SK-N-SH treated with all-trans-retinoic acid at 6 μM for 48 hours (cell line): ENCODE measurements around the gene CAP1.

Experiments used
- ATAC-seq: fragments of 200-7000 bp; cut with Tn5 transposase; 3 replicates; pipeline ENCODE4 v1.9.1; 2020; ENCODE audit warnings: mild to moderate bottlenecking, moderate library complexity
- ARNTL ChIP-seq: fragments of 450-650 bp; formaldehyde crosslinking; IDR thresholded peaks from 2 replicates; pipeline ENCODE4 v1.5.0; 2020; ENCODE audit warnings: low read depth, mild to moderate bottlenecking, moderate library complexity, borderline replicate concordance
- BACH2 ChIP-seq: fragments of 250-450 bp; sonication (Bioruptor Pico); IDR thresholded peaks from 2 replicates; pipeline ENCODE4 v1.9.0; 2021; ENCODE audit warnings: mild to moderate bottlenecking, borderline replicate concordance
- CREB5 ChIP-seq: fragments of 250-450 bp; sonication (Bioruptor Pico); IDR thresholded peaks from 2 replicates; pipeline ENCODE4 v1.5.1; 2020; ENCODE audit warnings: low read depth, mild to moderate bottlenecking, moderate library complexity
- CSDC2 ChIP-seq: fragments of 250-450 bp; sonication (Bioruptor Pico); IDR thresholded peaks from 2 replicates; pipeline ENCODE4 v1.5.0; 2020; ENCODE audit warnings: mild to moderate bottlenecking, moderate library complexity
- CSRNP3 ChIP-seq: fragments of 250-450 bp; sonication (Bioruptor Pico); IDR thresholded peaks from 2 replicates; pipeline ENCODE4 v1.5.1; 2021; ENCODE audit warnings: mild to moderate bottlenecking, moderate library complexity
- GLIS3 ChIP-seq: fragments of 250-450 bp; sonication (Bioruptor Pico); IDR thresholded peaks from 2 replicates; pipeline ENCODE4 v1.5.0; 2020; ENCODE audit warnings: mild to moderate bottlenecking, moderate library complexity
- ISL1 ChIP-seq: fragments of 250-450 bp; sonication (Bioruptor Pico); IDR thresholded peaks from 2 replicates; pipeline ENCODE4 v2.1.2; 2022; ENCODE audit warnings: mild to moderate bottlenecking, moderate library complexity
- OSR1 ChIP-seq: fragments of 250-450 bp; sonication (Bioruptor Pico); IDR thresholded peaks from 2 replicates; pipeline ENCODE4 v1.8.0; 2022; ENCODE audit warnings: moderate library complexity, mild to moderate bottlenecking, inconsistent platforms
- PATZ1 ChIP-seq: fragments of 250-450 bp; sonication (Bioruptor Pico); IDR thresholded peaks from 2 replicates; pipeline ENCODE4 v1.8.0; 2020; ENCODE audit warnings: mild to moderate bottlenecking, moderate library complexity, borderline replicate concordance
- POU6F1 ChIP-seq: fragments of 250-450 bp; sonication (Bioruptor Pico); IDR thresholded peaks from 2 replicates; pipeline ENCODE4 v1.8.0; 2021; ENCODE audit warnings: low read depth, mild to moderate bottlenecking, moderate library complexity, borderline replicate concordance
- PPARA ChIP-seq: fragments of 250-450 bp; sonication (Bioruptor Pico); IDR thresholded peaks from 2 replicates; pipeline ENCODE4 v1.5.0; 2020; ENCODE audit warnings: mild to moderate bottlenecking, borderline replicate concordance
- RARB ChIP-seq: fragments of 250-450 bp; sonication (Bioruptor Pico); IDR thresholded peaks from 2 replicates; pipeline ENCODE4 v1.8.0; 2021; ENCODE audit warnings: mild to moderate bottlenecking, moderate library complexity
- SNAI2 ChIP-seq: fragments of 250-450 bp; sonication (Bioruptor Pico); IDR thresholded peaks from 2 replicates; pipeline ENCODE4 v1.5.0; 2020; ENCODE audit warnings: mild to moderate bottlenecking, moderate library complexity
- TCF4 ChIP-seq: fragments of 250-450 bp; sonication (Bioruptor Pico); IDR thresholded peaks from 2 replicates; pipeline ENCODE4 v1.8.0; 2021; ENCODE audit warnings: mild to moderate bottlenecking, moderate library complexity, borderline replicate concordance
- TOX ChIP-seq: fragments of 250-450 bp; sonication (Bioruptor Pico); IDR thresholded peaks from 2 replicates; pipeline ENCODE4 v1.8.0; 2021; ENCODE audit warnings: mild to moderate bottlenecking, moderate library complexity, borderline replicate concordance
- ZC3H10 ChIP-seq: fragments of 250-450 bp; sonication (Bioruptor Pico); IDR thresholded peaks from 2 replicates; pipeline ENCODE4 v1.5.1; 2021; ENCODE audit warnings: mild to moderate bottlenecking, moderate library complexity
- ZFP3 ChIP-seq: fragments of 250-450 bp; sonication (Bioruptor Pico); IDR thresholded peaks from 2 replicates; pipeline ENCODE4 v1.5.0; 2020; ENCODE audit warnings: mild to moderate bottlenecking, moderate library complexity
- ZFP30 ChIP-seq: fragments of 450-650 bp; formaldehyde crosslinking; IDR thresholded peaks from 2 replicates; pipeline ENCODE4 v1.5.0; 2022; ENCODE audit warnings: mild to moderate bottlenecking, moderate library complexity
- ZNF565 ChIP-seq: fragments of 450-650 bp; formaldehyde crosslinking; conservative IDR thresholded peaks from 2 replicates; pipeline ENCODE4 v1.5.0; 2020; ENCODE audit warnings: low read depth, mild to moderate bottlenecking, moderate library complexity
- ZNF70 ChIP-seq: fragments of 450-650 bp; formaldehyde crosslinking; IDR thresholded peaks from 2 replicates; pipeline ENCODE4 v1.5.0; 2020; ENCODE audit warnings: mild to moderate bottlenecking, moderate library complexity
- ZNF8 ChIP-seq: fragments of 450-650 bp; formaldehyde crosslinking; IDR thresholded peaks from 2 replicates; pipeline ENCODE4 v1.5.0; 2020; ENCODE audit warnings: mild to moderate bottlenecking, moderate library complexity

The CAP1 gene

GRCh38 chr1:40096646-40096976, 56.1 kb downstream of the CAP1 start:
- ATAC-seq = peak; percentile 59
- TF ChIP-seq CSRNP3 (CRISPR knock-in tag) (no peak), ZFP30 (CRISPR knock-in tag) (no peak), ZNF70 (CRISPR knock-in tag) (no peak), SNAI2 (CRISPR knock-in tag) (no peak), ARNTL (CRISPR knock-in tag) (no peak), RARB (CRISPR knock-in tag) (no peak), OSR1 (CRISPR knock-in tag) (no peak), CREB5 (CRISPR knock-in tag) (no peak), ZNF565 (CRISPR knock-in tag) (no peak), GLIS3 (CRISPR knock-in tag) (no peak), PATZ1 (no peak), CSDC2 (CRISPR knock-in tag) (no peak), TCF4 (CRISPR knock-in tag) (no peak)

GRCh38 chr1:40096977-40097782, 56.7 kb downstream of the CAP1 start, which contains the start of gene PPT1:
Gene PPT1 (minus strand): TSS chr1:40097252. CDS start chr1:40097238, 14 bp downstream.
- peak; percentile 98 for ATAC-seq
- TF ChIP-seq TOX (CRISPR knock-in tag) (no peak), ZC3H10 (CRISPR knock-in tag) (no peak), ZFP30 (CRISPR knock-in tag) (no peak), PATZ1 (0 out of 2 replicates have a peak, but pooled peaks have one; percentile 21), PPARA (CRISPR knock-in tag) (no peak), POU6F1 (CRISPR knock-in tag) (0 out of 2 replicates have a peak, but pooled peaks have one; percentile 71), ZFP3 (CRISPR knock-in tag) (peak; percentile 71; the same call in 1 of the 2 replicates), ZNF70 (CRISPR knock-in tag) (no peak), SNAI2 (CRISPR knock-in tag) (0 out of 2 replicates have a peak, but pooled peaks have one; percentile 45), GLIS3 (CRISPR knock-in tag) (no peak), CSDC2 (CRISPR knock-in tag) (peak; percentile 90; the same call in 1 of the 2 replicates), BACH2 (CRISPR knock-in tag) (no peak)

GRCh38 chr1:40102038-40102437, 61.5 kb downstream of the CAP1 start:
- ATAC-seq = no peak
- no peak for TF ChIP-seq ZNF565 (CRISPR knock-in tag)

GRCh38 chr1:40102896-40103295, 62.4 kb downstream of the CAP1 start:
- no peak for ATAC-seq
- TF ChIP-seq ZNF565 (CRISPR knock-in tag) (no peak), ZNF8 (no peak), POU6F1 (CRISPR knock-in tag) (no peak), ISL1 (CRISPR knock-in tag) (no peak)
